ENCODE data around the gene TAF4. TPM values are rescaled to one million over a fixed set of nuclear protein-coding genes. Genes with fewer than 3 reads are reported as not detected.

The TAF4 gene
- total RNA-seq, 4 donors from 2014 or later: 13.9 to 22.0 (median 18.6) TPM

GRCh38 chr20:62014488-62014775 is 51.2 kb downstream of the TAF4 start:
- Histone ChIP-seq H3K36me3 (peaks cover 14 to 21% of the 10 kb centered on the region in 2 donors), H3K9me3 (no peaks in the 10 kb centered on the region), H3K27ac (no peak overlapping the region), H3K27me3 (no peaks in the 10 kb centered on the region), H3K4me1 (no peaks in the 10 kb centered on the region), H3K4me3 (replicated peaks in 1 of 3) (no peak overlapping the region)
- whole genome bisulfite sequencing, 2 donors: 90 to 94% methylated on average over 7 to 12 of the region's 12 CpGs
- intact Hi-C loops (cut with DNase I): loop anchor here (5.0 kb wide), 1 partner anchor 123 kb away; no protein-coding TSS in a partner anchor
- no peak for DNase-seq
- TF ChIP-seq CTCF (IDR thresholded peaks at IDR 0.05) (no peak), POLR2A (IDR thresholded peaks at IDR 0.05) (no peak)

- no peaks in the 10 kb centered on the region for H3K27me3 ChIP-seq
- no peak for DNase-seq
- no peak overlapping the region for H3K27ac ChIP-seq
- peaks cover 24 to 34% of the 10 kb centered on the region in 2 donors for H3K36me3 ChIP-seq
- no peak overlapping the region for H3K4me3 ChIP-seq (replicated peaks in 1 of 3)
- H3K4me1 ChIP-seq: no peaks in the 10 kb centered on the region
- no peaks in the 10 kb centered on the region for H3K9me3 ChIP-seq
- WGBS, 2 donors: 94 to 97% methylated on average over 12 of the region's 12 CpGs
- intact Hi-C loops (cut with DNase I): loop anchor here (5.0 kb wide), 1 partner anchor 125 kb away; no protein-coding TSS in a partner anchor
- TF ChIP-seq CTCF (IDR thresholded peaks at IDR 0.05): no peak
- TF ChIP-seq POLR2A (IDR thresholded peaks at IDR 0.05): no peak
These were observed 53.0 kb downstream of the TAF4 start for GRCh38 chr20:62012631-62013030.

- peaks cover 24 to 40% of the 10 kb centered on the region in 2 donors for H3K36me3 ChIP-seq
- H3K27ac ChIP-seq: no peak overlapping the region
- 96% methylated on average over 10 to 19 of the region's 27 CpGs for WGBS, 2 donors
- TF ChIP-seq POLR2A (IDR thresholded peaks at IDR 0.05) (no peak), CTCF (IDR thresholded peaks at IDR 0.05) (no peak)
- DNase-seq: no peak
- intact Hi-C loops (cut with DNase I): loop anchor here (5.0 kb wide), 1 partner anchor 125 kb away; no protein-coding TSS in a partner anchor
- no peaks in the 10 kb centered on the region for H3K4me1 ChIP-seq
- no peaks in the 10 kb centered on the region for H3K9me3 ChIP-seq
- no peaks in the 10 kb centered on the region for H3K27me3 ChIP-seq
- no peak overlapping the region for H3K4me3 ChIP-seq (replicated peaks in 1 of 3)
These were observed 53.6 kb downstream of the TAF4 start for GRCh38 chr20:62011938-62012534.

GRCh38 chr20:62011403-62011790 is 54.3 kb downstream of the TAF4 start:
- 92 to 95% methylated on average over 3 to 6 of the region's 6 CpGs for WGBS, 2 donors
- no peak for TF ChIP-seq POLR2A (IDR thresholded peaks at IDR 0.05)

GRCh38 chr20:62010551-62011402 is 54.9 kb downstream of the TAF4 start:
- H3K27ac ChIP-seq: no peak overlapping the region
- intact Hi-C loops (cut with DNase I): loop anchor here (5.0 kb wide), 1 partner anchor 127 kb away; no protein-coding TSS in a partner anchor
- 41 to 52% methylated on average over 13 of the region's 13 CpGs for WGBS, 2 donors
- H3K4me1 ChIP-seq: no peaks in the 10 kb centered on the region
- no peak overlapping the region for H3K4me3 ChIP-seq (replicated peaks in 1 of 3)
- H3K36me3 ChIP-seq: peaks cover 34 to 51% of the 10 kb centered on the region in 2 donors
- TF ChIP-seq CTCF (IDR thresholded peaks at IDR 0.05) (peak in 4 of 6 experiments; percentile 49 to 67 (median 62)), POLR2A (IDR thresholded peaks at IDR 0.05) (no peak)
- peak; percentile 39 to 45 for DNase-seq
- no peaks in the 10 kb centered on the region for H3K27me3 ChIP-seq
- H3K9me3 ChIP-seq: no peaks in the 10 kb centered on the region

More at GRCh38 chr20:62011403-62011790, 54.3 kb downstream of the TAF4 start:
- intact Hi-C loops (cut with DNase I): loop anchor here (5.0 kb wide), 1 partner anchor 126 kb away; no protein-coding TSS in a partner anchor
- Histone ChIP-seq H3K27ac (no peak overlapping the region), H3K27me3 (no peaks in the 10 kb centered on the region), H3K9me3 (no peaks in the 10 kb centered on the region), H3K4me3 (replicated peaks in 1 of 3) (no peak overlapping the region), H3K36me3 (peaks cover 27 to 46% of the 10 kb centered on the region in 2 donors), H3K4me1 (no peaks in the 10 kb centered on the region)
- no peak for DNase-seq

All from thyroid gland (tissue), 4 donors.